ENCODE measurements around the gene FAM186B. TPM values are rescaled to one million over a fixed set of nuclear protein-coding genes. Genes with fewer than 3 reads are reported as not detected.

FAM186B gene
- total RNA-seq, 1 donor from 2014 or later: 0.26 TPM

DNA sequence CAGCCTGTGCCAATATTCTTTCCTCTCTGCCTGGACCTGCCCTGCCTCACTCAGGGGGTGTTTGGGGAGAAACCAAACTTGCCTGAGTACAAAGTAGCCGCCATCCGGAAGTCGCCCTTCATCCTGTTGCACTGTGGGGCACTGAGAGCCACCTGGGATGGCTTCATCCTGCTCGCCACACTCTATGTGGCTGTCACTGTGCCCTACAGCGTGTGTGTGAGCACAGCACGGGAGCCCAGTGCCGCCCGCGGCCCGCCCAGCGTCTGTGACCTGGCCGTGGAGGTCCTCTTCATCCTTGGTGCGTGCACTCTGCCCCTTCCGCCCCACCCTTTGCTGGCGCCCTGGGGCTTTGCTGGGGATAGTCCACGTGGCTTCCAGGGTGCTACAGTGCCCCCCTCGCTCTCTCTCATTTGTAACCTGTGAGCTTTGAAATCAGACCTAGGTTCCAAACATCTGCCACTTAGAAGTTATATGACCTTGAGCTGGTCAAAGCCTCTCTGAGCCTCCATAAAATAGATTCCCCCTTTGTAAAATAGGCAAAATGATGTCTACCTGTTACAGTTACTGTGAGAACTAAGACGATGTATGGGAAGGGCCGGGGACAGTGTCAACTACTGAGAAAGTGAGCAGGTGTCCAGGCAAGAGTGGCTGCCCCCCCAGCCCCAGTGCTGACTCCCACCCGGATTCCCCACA is 62.1 kb downstream of the FAM186B start:
- DNase-seq (ENCODE audit: low read depth): no peak
- no peak for TF ChIP-seq CTCF (IDR thresholded peaks at IDR 0.05; ENCODE audit: insufficient read depth, low read length, severe bottlenecking)
- Histone ChIP-seq H3K36me3 (ENCODE audit: control insufficient read depth, insufficient read depth, low read length) (no peaks in the 10 kb centered on the region), H3K4me3 (ENCODE audit: low read depth, low read length) (no peak overlapping the region), H3K27me3 (ENCODE audit: control insufficient read depth, insufficient read depth, low read length) (peaks cover 13% of the 10 kb centered on the region)
- FAIRE-seq: no peak

DNA sequence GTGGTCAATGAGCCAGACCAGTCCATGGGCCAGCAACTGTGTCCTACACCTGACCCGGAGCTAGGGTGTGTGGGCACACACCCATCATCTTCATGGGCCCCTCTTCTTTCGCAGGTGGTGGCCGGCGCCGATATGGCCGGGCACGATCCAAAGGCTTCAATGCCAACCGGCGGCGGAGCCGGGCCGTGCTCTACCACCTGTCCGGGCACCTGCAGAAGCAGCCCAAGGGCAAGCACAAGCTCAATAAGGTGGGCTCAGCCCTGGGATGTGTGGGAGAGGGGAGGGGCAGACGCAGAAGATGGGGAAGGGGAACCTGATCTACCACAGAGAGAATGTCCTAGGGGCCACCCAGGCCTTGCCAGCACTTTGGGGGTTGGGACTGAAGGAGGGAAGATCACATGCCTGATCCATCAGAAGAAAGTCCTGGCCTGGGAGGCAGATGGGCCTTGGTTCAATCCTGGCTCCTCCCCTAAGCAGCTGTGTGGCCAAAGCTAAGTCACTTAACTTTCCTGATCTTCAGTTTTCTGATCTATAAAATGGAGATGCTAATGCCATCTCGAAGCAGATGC is 62.8 kb downstream of the FAM186B start:
- FAIRE-seq (no peak), DNase-seq (ENCODE audit: low read depth) (no peak)
- H3K36me3 ChIP-seq (ENCODE audit: control insufficient read depth, insufficient read depth, low read length): no peaks in the 10 kb centered on the region
- TF ChIP-seq CTCF (IDR thresholded peaks at IDR 0.05; ENCODE audit: insufficient read depth, low read length, severe bottlenecking): no peak
- peaks cover 15% of the 10 kb centered on the region for H3K27me3 ChIP-seq (ENCODE audit: control insufficient read depth, insufficient read depth, low read length)
- no peak overlapping the region for H3K4me3 ChIP-seq (ENCODE audit: low read depth, low read length)

- no peaks in the 10 kb centered on the region for H3K36me3 ChIP-seq (ENCODE audit: control insufficient read depth, insufficient read depth, low read length)
- no peak for TF ChIP-seq CTCF (IDR thresholded peaks at IDR 0.05; ENCODE audit: insufficient read depth, low read length, severe bottlenecking)
- FAIRE-seq (no peak), DNase-seq (ENCODE audit: low read depth) (no peak)
- H3K4me3 ChIP-seq (ENCODE audit: low read depth, low read length): no peak overlapping the region
- peaks cover 18% of the 10 kb centered on the region for H3K27me3 ChIP-seq (ENCODE audit: control insufficient read depth, insufficient read depth, low read length)
Measured at GRCh38 chr12:49541911-49542505, 63.4 kb downstream of the FAM186B start.

- no peaks in the 10 kb centered on the region for H3K36me3 ChIP-seq (ENCODE audit: control insufficient read depth, insufficient read depth, low read length)
- peaks cover 18% of the 10 kb centered on the region for H3K27me3 ChIP-seq (ENCODE audit: control insufficient read depth, insufficient read depth, low read length)
- no peak for DNase-seq (ENCODE audit: low read depth)
- no peak overlapping the region for H3K4me3 ChIP-seq (ENCODE audit: low read depth, low read length)
- no peak for FAIRE-seq
- TF ChIP-seq CTCF (IDR thresholded peaks at IDR 0.05; ENCODE audit: insufficient read depth, low read length, severe bottlenecking): no peak
Measured at GRCh38 chr12:49541140-49541861, 64.1 kb downstream of the FAM186B start.

- no peak for FAIRE-seq
- DNase-seq (ENCODE audit: low read depth): peak; percentile 75
- no peak for TF ChIP-seq CTCF (IDR thresholded peaks at IDR 0.05; ENCODE audit: insufficient read depth, low read length, severe bottlenecking)
- H3K4me3 ChIP-seq (ENCODE audit: low read depth, low read length): no peak overlapping the region
- peaks cover 18% of the 10 kb centered on the region for H3K27me3 ChIP-seq (ENCODE audit: control insufficient read depth, insufficient read depth, low read length)
- H3K36me3 ChIP-seq (ENCODE audit: control insufficient read depth, insufficient read depth, low read length): no peaks in the 10 kb centered on the region
Measured at GRCh38 chr12:49540229-49541139, 65.0 kb downstream of the FAM186B start.

Measured in bronchial epithelial cell (primary cell).